ENCODE measurements around the gene RPP25L. TPM values are rescaled to one million over a fixed set of nuclear protein-coding genes. Genes with fewer than 3 reads are reported as not detected.
"Not testable (repeated sequence)": the region's sequence is repeated elsewhere in the genome, so short reads cannot be mapped to it uniquely, and the experiment has no call there.

Gene RPP25L
- total RNA-seq (ENCODE audit: insufficient read depth, low replicate concordance), result 12.5 TPM

GRCh38 chr9:34611811-34612787, at the start of gene RPP25L:
RPP25L (minus strand) TSS chr9:34612097; CDS start chr9:34611296, 801 bp downstream.
- DNase-seq (ENCODE audit: low spot score), result peak; percentile 90

- DNase-seq (ENCODE audit: low spot score), result no peak
Observed at GRCh38 chr9:34659592-34660253, 47.8 kb upstream of the RPP25L start.

GRCh38 chr9:34658461-34658860, 46.6 kb upstream of the RPP25L start:
- DNase-seq (ENCODE audit: low spot score), result no peak

DNA sequence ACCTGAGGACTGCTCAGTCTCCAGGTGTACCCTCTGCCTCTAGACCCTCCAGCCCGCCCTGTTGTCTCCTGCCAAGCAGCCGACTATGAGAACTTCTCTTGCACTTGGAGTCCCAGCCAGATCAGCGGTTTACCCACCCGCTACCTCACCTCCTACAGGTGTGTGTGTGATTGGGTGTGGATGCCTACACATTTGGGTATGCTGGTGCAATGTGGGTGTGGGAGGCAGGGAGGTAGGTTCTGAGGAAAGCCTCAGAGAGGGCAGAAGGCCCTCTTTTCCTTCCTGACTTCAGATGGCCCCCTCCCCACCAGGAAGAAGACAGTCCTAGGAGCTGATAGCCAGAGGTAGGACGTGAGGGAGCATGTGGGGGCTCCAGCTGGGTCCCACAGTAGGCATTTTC, 45.1 kb upstream of the RPP25L start:
- DNase-seq (ENCODE audit: low spot score), result no peak

DNA sequence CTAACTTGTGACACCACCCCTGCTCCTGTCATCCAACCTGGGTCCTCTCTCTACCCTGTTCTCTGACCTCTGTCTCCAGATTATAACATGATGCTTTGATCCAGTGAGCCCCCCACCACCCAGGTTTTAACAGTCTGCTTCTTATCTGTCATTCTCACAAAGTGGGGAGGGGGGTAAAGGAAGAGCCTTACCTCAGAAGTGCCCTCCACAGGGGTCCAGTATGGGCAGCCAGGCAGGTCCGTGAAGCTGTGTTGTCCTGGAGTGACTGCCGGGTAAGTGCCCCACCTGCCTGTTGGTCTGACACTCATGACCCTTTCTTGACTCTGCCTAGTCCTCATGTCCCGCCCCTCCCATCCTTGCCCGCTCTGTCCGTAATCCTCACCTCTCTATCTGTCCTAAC, 43.5 kb upstream of the RPP25L start:
- no peak for DNase-seq (ENCODE audit: low spot score)

GRCh38 chr9:34654323-34655051, 42.6 kb upstream of the RPP25L start:
- DNase-seq (ENCODE audit: low spot score), result peak; percentile 66

- peak; percentile 82 for DNase-seq (ENCODE audit: low spot score)
Observed at GRCh38 chr9:34653151-34654072, 41.5 kb upstream of the RPP25L start.

GRCh38 chr9:34652602-34653000, 40.7 kb upstream of the RPP25L start:
- peak; percentile 38 for DNase-seq (ENCODE audit: low spot score)

DNA sequence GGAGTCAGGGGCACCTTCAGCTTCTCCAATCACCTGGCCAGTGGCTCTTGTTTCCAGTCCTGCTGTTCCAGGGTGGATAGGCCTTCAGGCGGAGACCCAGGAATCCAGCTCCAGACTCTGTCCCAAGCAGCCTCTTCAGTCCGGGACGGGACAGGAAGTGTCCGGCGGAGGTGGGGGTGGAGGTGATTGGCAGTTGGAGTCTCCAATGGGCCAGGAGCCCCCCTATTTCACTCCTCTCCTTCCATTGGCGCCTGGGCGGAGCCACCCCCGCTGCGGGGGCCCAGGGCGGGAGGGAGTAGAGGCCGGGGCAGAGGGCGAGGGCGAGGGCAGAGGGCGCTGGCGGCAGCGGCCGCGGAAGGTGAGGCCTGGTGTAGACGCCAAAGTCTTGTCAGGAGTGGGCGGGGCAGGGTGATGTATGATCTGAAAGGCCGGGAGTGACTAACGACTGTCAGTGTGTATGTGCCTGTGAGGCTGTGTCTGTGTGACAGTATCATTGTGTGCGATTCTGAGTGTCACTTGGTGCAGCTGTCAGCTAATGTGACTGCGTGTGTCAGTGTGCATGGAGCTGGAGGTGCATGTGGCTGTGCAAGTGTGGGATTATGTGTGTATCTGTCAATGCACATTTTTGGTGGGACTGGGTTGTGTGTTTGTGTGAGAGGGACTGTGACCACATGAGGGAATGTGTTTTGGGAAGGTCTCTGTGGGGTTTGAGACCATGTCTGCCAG, 40.1 kb upstream of the RPP25L start, which contains the start of gene IL11RA:
TSS of gene IL11RA (plus strand) at position 310 of the 726 bp plus-strand sequence. CDS start 3,033 bp downstream, outside the sequence.
- peak; percentile 93 for DNase-seq (ENCODE audit: low spot score)

- peak; percentile 27 for DNase-seq (ENCODE audit: low spot score)
Observed at GRCh38 chr9:34651321-34651720, 39.4 kb upstream of the RPP25L start.

GRCh38 chr9:34650816-34651215, 38.9 kb upstream of the RPP25L start:
- DNase-seq (ENCODE audit: low spot score), result no peak

DNA sequence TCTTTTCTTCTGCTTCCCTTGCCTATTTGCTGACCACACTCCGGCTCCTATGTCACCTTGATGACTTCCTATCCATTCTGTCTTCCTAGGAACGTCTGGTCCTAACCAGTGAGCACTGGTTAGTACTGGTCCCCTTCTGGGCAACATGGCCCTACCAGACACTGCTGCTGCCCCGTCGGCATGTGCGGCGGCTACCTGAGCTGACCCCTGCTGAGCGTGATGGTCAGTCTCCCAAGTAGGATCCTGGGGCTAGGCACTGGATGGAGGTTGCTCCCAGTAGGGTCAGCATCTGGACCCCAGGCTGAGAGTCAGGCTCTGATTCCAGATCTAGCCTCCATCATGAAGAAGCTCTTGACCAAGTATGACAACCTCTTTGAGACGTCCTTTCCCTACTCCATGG, 36.8 kb upstream of the RPP25L start:
- DNase-seq (ENCODE audit: low spot score), result no peak

DNA sequence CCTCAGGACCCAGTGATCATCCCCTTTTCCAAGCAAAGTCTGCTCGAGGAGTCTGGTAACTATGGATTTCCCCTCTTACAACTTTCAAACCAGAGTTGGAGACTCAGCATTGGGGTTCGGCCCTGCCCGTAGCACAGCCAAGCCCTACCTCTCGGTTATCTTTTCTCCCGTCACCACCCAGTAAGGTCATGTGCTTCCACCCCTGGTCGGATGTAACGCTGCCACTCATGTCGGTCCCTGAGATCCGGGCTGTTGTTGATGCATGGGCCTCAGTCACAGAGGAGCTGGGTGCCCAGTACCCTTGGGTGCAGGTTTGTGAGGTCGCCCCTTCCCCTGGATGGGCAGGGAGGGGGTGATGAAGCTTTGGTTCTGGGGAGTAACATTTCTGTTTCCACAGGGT, 35.8 kb upstream of the RPP25L start:
- DNase-seq (ENCODE audit: low spot score), result no peak

GRCh38 chr9:34647084-34647403, 35.1 kb upstream of the RPP25L start:
- DNase-seq (ENCODE audit: low spot score), result no peak

GRCh38 chr9:34646211-34647083, 34.5 kb upstream of the RPP25L start, which contains the start of gene GALT:
GALT (plus strand) TSS chr9:34646675; CDS start chr9:34646705, 30 bp downstream.
- peak; percentile 93 for DNase-seq (ENCODE audit: low spot score)

DNA sequence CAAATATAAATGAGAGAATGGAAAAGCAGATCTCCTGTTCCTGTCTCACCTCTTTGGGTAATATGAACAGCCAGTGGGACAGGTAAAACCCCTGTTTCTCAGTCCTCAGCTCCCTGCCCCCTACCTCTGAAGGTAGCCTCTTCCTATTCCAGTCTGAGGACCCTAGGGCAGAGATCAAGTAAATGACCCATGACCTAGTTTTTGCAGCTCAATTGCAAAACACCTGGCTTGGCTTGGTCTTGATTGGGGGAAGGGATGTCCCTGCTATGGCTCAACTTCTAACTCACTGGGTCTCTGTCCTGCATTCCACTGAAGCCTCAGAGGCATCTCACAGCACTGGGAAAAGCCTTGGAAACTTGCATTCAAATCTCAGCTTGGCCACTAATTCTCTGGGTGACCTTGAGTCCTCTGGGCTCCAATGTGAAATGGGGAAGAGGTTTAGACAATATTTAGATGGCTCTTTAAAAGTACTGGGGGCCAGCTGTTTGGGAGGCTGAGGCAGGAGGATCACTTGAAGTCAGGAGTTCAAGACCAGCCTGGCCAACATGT, 32.9 kb upstream of the RPP25L start:
- no peak for DNase-seq (ENCODE audit: low spot score)

GRCh38 chr9:34642679-34643078, 30.8 kb upstream of the RPP25L start:
- DNase-seq (ENCODE audit: low spot score), result no peak

DNA sequence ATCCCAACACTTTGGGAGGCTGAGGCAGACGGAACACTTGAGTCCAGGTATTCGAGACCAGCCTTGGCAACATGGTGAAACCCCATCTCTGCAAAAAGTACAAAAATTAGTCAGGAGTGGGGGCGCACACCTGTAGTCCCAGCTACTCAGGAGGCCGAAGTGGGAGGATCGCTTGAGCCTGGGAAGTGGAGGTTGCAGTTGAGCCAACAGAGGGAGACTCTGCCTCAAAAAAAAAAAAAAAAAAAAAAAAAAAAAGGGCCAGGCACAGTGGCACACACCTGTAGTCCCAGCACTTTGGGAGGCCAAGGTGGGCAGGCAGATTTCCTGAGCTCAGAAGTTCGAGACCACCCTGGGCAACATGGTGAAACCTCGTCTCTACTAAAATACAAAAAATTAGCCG, 27.4 kb upstream of the RPP25L start:
- not testable (repeated sequence) for DNase-seq (ENCODE audit: low spot score)

DNA sequence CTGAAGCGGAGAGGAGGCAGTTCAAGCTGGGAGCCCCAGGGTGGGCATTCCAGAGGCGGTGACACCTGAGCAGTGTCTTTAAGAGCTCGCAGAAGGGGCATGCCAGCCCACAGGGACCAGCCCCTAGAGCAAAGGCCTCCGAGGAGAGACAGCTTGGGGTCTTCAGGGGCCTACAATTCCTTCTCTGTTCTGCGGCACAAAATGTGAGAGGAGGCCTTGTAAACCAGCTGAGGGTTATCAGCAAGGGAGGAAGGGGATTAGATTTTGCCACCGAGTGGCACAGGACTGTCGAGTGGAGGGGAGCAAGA, 26.2 kb upstream of the RPP25L start:
- DNase-seq (ENCODE audit: low spot score), result no peak

Data from umbilical cord (tissue), 2 donors.